ENCODE measurements around the gene TTC1. TPM values are rescaled to one million over a fixed set of nuclear protein-coding genes. Genes with fewer than 3 reads are reported as not detected.

Gene TTC1
- total and polyA plus RNA-seq, 9 of the 15 experiments (the other 6 are each of a cell fraction or from before 2014, with no cell fraction given) = 51.9 to 173 (median 87.7) TPM

- TF ChIP-seq CHD7 (IDR thresholded peaks at IDR 0.05; ENCODE audit: low read depth, low read length) (no peak), PYGO2 (tag; IDR thresholded peaks at IDR 0.05) (no peak), TFE3 (CRISPR knock-in tag; IDR thresholded peaks at IDR 0.05) (no peak), GABPA (tag; conservative IDR thresholded peaks at IDR 0.05; ENCODE audit: low read depth) (peak; percentile 96), HMG20B (CRISPR knock-in tag; IDR thresholded peaks at IDR 0.05) (no peak), ZNF740 (CRISPR knock-in tag; IDR thresholded peaks at IDR 0.05) (no peak), ZNF740 (tag; IDR thresholded peaks at IDR 0.05) (no peak), EHMT2 (IDR thresholded peaks at IDR 0.05) (no peak), NFE2 (IDR thresholded peaks at IDR 0.05; ENCODE audit: low read depth) (peak; percentile 12; the same call in 1 of the 2 replicates)
Observed at GRCh38 chr5:160008877-160009590, at the start of gene TTC1 (continued).

Measured in K562 (cell line).